SK-N-SH (cell line): ENCODE data around the gene ZNF594. TPM values are rescaled to one million over a fixed set of nuclear protein-coding genes. Genes with fewer than 3 reads are reported as not detected.
A peak's percentile ranks its signal among the peaks of the same experiment; 100 is the strongest.

Source experiments
- CTCF ChIA-PET: fragments of 300-600, 350-600 bp; formaldehyde crosslinking; extraction: SDS; loops from one replicate; lab custom pipeline; 2021; lab: Yijun Ruan, JAX
- POLR2A ChIA-PET: fragments of 350-600 bp; sonication (Branson Sonifier 250); formaldehyde crosslinking; extraction: SDS; loops from one replicate; lab custom pipeline; 2020; ENCODE audit warnings: antibody characterized with exemption, inconsistent platforms; lab: Yijun Ruan, JAX
- DNase-seq: peaks from one replicate; pipeline ENCODE4 v3.0.0; 2012
- H2AFZ ChIP-seq: fragments of 200-600 bp; sonication (generic); 2 replicates; pipeline ENCODE4 v1.8.1; 2016; ENCODE audit warnings: antibody characterized with exemption, mild to moderate bottlenecking, low read depth
- H3F3A ChIP-seq: fragments of 200-600 bp; sonication (generic); replicated peaks from 2 replicates; pipeline ENCODE3; 2016; ENCODE audit warnings: antibody characterized with exemption, mild to moderate bottlenecking; ENCODE audit not compliant: insufficient read depth
- H3K27ac ChIP-seq, 2 experiments: fragments of 200-500 bp in 1 of 2; fragments of 200-600 bp in 1 of 2; sonication (Bioruptor generic) in 1 of 2; sonication (generic), shearing (Covaris generic) in 1 of 2; 2 replicates each; pipeline versions ENCODE4 v1.5.1 to v1.6.1; 2014 to 2016; ENCODE audit warnings: low read depth in 2 of 2, inconsistent platforms in 1 of 2, low read length in 1 of 2, mild to moderate bottlenecking in 1 of 2, mixed read lengths in 1 of 2
- H3K27me3 ChIP-seq: fragments of 200-600 bp; sonication (generic), shearing (Covaris generic); 2 replicates; pipeline ENCODE4 v1.6.1; 2016; ENCODE audit warnings: mixed run types; ENCODE audit not compliant: insufficient read depth
- H3K36me3 ChIP-seq, 2 experiments: fragments of 200-500 bp in 1 of 2; fragments of 200-600 bp in 1 of 2; sonication (Bioruptor generic) in 1 of 2; sonication (generic) in 1 of 2; replicated peaks in 1 of 2; 2 replicates each; pipeline versions ENCODE3 to v1.5.1; 2014 to 2016; ENCODE audit warnings: low read length in 1 of 2, mild to moderate bottlenecking in 1 of 2; ENCODE audit not compliant: insufficient read depth in 2 of 2, control insufficient read depth in 1 of 2
- H3K4me1 ChIP-seq, 2 experiments: fragments of 200-500 bp in 1 of 2; fragments of 200-600 bp in 1 of 2; sonication (Bioruptor generic) in 1 of 2; sonication (generic), shearing (Covaris generic) in 1 of 2; 2 replicates each; pipeline versions ENCODE4 v1.5.1 to v1.6.1; 2014 to 2016; ENCODE audit warnings: low read depth in 1 of 2, low read length in 1 of 2, mixed run types in 1 of 2; ENCODE audit not compliant: insufficient read depth in 2 of 2, control insufficient read depth in 1 of 2
- H3K4me2 ChIP-seq: fragments of 200-600 bp; sonication (generic), shearing (Covaris generic); 2 replicates; pipeline ENCODE4 v1.6.1; 2017; ENCODE audit warnings: mixed run types
- H3K4me3 ChIP-seq, 2 experiments: fragments of 200-500 bp in 1 of 2; fragments of 200-600 bp in 1 of 2; sonication (Bioruptor generic) in 1 of 2; sonication (generic), shearing (Covaris generic) in 1 of 2; 2 replicates each; pipeline versions ENCODE4 v1.5.1 to v1.8.1; 2014 to 2016; ENCODE audit warnings: low read depth in 2 of 2, inconsistent platforms in 1 of 2, low read length in 1 of 2, mild to moderate bottlenecking in 1 of 2, mixed read lengths in 1 of 2, moderate library complexity in 1 of 2
- H3K79me2 ChIP-seq: fragments of 200-600 bp; sonication (generic); 2 replicates; pipeline ENCODE4 v1.8.1; 2017; ENCODE audit warnings: mild to moderate bottlenecking; ENCODE audit not compliant: insufficient read depth
- H3K9ac ChIP-seq: fragments of 200-600 bp; sonication (generic); 2 replicates; pipeline ENCODE4 v1.6.1; 2017; ENCODE audit warnings: mixed run types
- H3K9me2 ChIP-seq: fragments of 200-600 bp; sonication (generic); 2 replicates; pipeline ENCODE4 v1.6.1; 2017; ENCODE audit warnings: mixed run types
- H3K9me3 ChIP-seq: fragments of 200-600 bp; sonication (generic); 2 replicates; pipeline ENCODE4 v1.6.1; 2017; ENCODE audit warnings: mixed run types, mild to moderate bottlenecking, moderate library complexity
- H4K20me1 ChIP-seq: fragments of 200-600 bp; sonication (generic); 2 replicates; pipeline ENCODE4 v1.6.1; 2017; ENCODE audit warnings: mild to moderate bottlenecking, mixed run types; ENCODE audit not compliant: insufficient read depth
- EP300 ChIP-seq, 2 experiments: IDR thresholded peaks; 2 replicates each; pipeline versions ENCODE4 v1.4.0 to v1.6.1; 2012; ENCODE audit warnings: borderline replicate concordance in 1 of 2, low read depth in 1 of 2, low read length in 1 of 2
- FOSL2 ChIP-seq: IDR thresholded peaks from 2 replicates; pipeline ENCODE4 v1.4.0; 2012; ENCODE audit warnings: low read depth, mild to moderate bottlenecking, moderate library complexity, borderline replicate concordance
- FOXJ3 ChIP-seq: sonication (generic); formaldehyde crosslinking; IDR thresholded peaks from 2 replicates; pipeline ENCODE4 v1.5.1; 2020; ENCODE audit warnings: mild to moderate bottlenecking, missing genetic modification reagents
- MEF2A ChIP-seq: IDR thresholded peaks from 2 replicates; pipeline ENCODE4 v1.4.0; 2012; ENCODE audit warnings: low read depth, borderline replicate concordance
- NFIC ChIP-seq: IDR thresholded peaks from 2 replicates; pipeline ENCODE4 v1.4.0; 2012; ENCODE audit warnings: borderline replicate concordance
- RAD21 ChIP-seq: IDR thresholded peaks from 2 replicates; pipeline ENCODE4 v1.6.1; 2012; ENCODE audit warnings: mild to moderate bottlenecking, low read length
- TAF1 ChIP-seq: IDR thresholded peaks from 2 replicates; pipeline ENCODE4 v1.6.1; 2012; ENCODE audit warnings: low read depth, mild to moderate bottlenecking, low read length, moderate library complexity, borderline replicate concordance
- ZBTB33 ChIP-seq: IDR thresholded peaks from 2 replicates; pipeline ENCODE4 v1.4.0; 2012; ENCODE audit warnings: low read depth, borderline replicate concordance
- WGBS: methylation state at CpG from one replicate; pipeline ENCODE4 v1.1.6; 2017; ENCODE audit warnings: low lambda C conversion rate; 5-methylcytosine and 5-hydroxymethylcytosine counted together
- polyA plus RNA-seq, 3 experiments: library from polyadenylated mRNA; depleted of rRNA; stranded (reverse); fragments of >200 nt; gene quantifications; 2 replicates each; pipeline ENCODE4 v1.2.3, GENCODE V29; 2012
- TF ChIP-seq, protein P1 (sequence below): IDR thresholded peaks from 2 replicates; pipeline ENCODE4; 2012
- TF ChIP-seq, protein P2 (sequence below): IDR thresholded peaks from 2 replicates; pipeline ENCODE4 v1.4.0; 2012; ENCODE audit warnings: low read depth
- TF ChIP-seq, protein P3 (sequence below): fragments of 200-600 bp; sonication (generic); IDR thresholded peaks from 2 replicates; pipeline ENCODE4 v1.6.1; 2017; ENCODE audit warnings: antibody characterized with exemption, mild to moderate bottlenecking, moderate library complexity

ZNF594 gene
- polyA plus RNA-seq, 1 of the 3 experiments (the other 2 are of a cell fraction), result 2.8 TPM

- Histone ChIP-seq H3K27ac (no peak overlapping the region), H3K9me3 (no peaks in the 10 kb centered on the region), H2AFZ (no peak overlapping the region), H3K4me2 (no peak overlapping the region), H3K4me3 (no peak overlapping the region), H3K9ac (no peak overlapping the region), H3K4me1 (no peaks in the 10 kb centered on the region), H3K36me3 (no peaks in the 10 kb centered on the region), H3K27me3 (no peaks in the 10 kb centered on the region), H3F3A (no peaks in the 10 kb centered on the region), H4K20me1 (no peaks in the 10 kb centered on the region), H3K9me2 (no peaks in the 10 kb centered on the region), H3K79me2 (no peaks in the 10 kb centered on the region)
- ChIA-PET CTCF (interaction anchor here (0.6 to 3.7 kb wide), 4 partner anchors 9 to 54 kb away, joined by 3 to 14 read pairs (median 3); no protein-coding TSS in a partner anchor), POLR2A (interaction anchor here (0.5 kb wide), 1 partner anchor 10 kb away, joined by 3 read pairs; no protein-coding TSS in a partner anchor)
- 49% methylated on average over 6 of the region's 6 CpGs for WGBS
- DNase-seq, result peak; percentile 72
- TF ChIP-seq FOSL2 (no peak), EP300 (IDR thresholded peaks at IDR 0.05; ENCODE audit: borderline replicate concordance in 1 of 2, low read depth in 1 of 2, low read length in 1 of 2) (no peak), TAF1 (no peak), ZBTB33 (no peak), RAD21 (peak; percentile 32), MEF2A (no peak), FOXJ3 (CRISPR knock-in tag) (no peak), NFIC (no peak)
- TF ChIP-seq, protein P1, sequence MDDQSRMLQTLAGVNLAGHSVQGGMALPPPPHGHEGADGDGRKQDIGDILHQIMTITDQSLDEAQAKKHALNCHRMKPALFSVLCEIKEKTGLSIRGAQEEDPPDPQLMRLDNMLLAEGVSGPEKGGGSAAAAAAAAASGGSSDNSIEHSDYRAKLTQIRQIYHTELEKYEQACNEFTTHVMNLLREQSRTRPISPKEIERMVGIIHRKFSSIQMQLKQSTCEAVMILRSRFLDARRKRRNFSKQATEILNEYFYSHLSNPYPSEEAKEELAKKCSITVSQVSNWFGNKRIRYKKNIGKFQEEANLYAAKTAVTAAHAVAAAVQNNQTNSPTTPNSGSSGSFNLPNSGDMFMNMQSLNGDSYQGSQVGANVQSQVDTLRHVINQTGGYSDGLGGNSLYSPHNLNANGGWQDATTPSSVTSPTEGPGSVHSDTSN, result no peak
- TF ChIP-seq, protein P2, sequence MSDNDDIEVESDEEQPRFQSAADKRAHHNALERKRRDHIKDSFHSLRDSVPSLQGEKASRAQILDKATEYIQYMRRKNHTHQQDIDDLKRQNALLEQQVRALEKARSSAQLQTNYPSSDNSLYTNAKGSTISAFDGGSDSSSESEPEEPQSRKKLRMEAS, result no peak
- TF ChIP-seq, protein P3, sequence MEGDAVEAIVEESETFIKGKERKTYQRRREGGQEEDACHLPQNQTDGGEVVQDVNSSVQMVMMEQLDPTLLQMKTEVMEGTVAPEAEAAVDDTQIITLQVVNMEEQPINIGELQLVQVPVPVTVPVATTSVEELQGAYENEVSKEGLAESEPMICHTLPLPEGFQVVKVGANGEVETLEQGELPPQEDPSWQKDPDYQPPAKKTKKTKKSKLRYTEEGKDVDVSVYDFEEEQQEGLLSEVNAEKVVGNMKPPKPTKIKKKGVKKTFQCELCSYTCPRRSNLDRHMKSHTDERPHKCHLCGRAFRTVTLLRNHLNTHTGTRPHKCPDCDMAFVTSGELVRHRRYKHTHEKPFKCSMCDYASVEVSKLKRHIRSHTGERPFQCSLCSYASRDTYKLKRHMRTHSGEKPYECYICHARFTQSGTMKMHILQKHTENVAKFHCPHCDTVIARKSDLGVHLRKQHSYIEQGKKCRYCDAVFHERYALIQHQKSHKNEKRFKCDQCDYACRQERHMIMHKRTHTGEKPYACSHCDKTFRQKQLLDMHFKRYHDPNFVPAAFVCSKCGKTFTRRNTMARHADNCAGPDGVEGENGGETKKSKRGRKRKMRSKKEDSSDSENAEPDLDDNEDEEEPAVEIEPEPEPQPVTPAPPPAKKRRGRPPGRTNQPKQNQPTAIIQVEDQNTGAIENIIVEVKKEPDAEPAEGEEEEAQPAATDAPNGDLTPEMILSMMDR, result peak; percentile 64
Observed at GRCh38 chr17:5237541-5238016, 45.9 kb upstream of the ZNF594 start.
